Keratinocyte (primary cell): Measurements from ENCODE around the gene RAB29. TPM values are rescaled to one million over a fixed set of nuclear protein-coding genes. Genes with fewer than 3 reads are reported as not detected.
A peak's percentile ranks its signal among the peaks of the same experiment; 100 is the strongest.

Source experiments
- DNase-seq: peaks from one replicate; pipeline ENCODE4 v3.0.0-alpha.2; 2011; ENCODE audit warnings: low read depth, missing footprints, low spot score
- FAIRE-seq: peaks from 2 replicates; lab custom pipeline; 2011; peaks lifted over from hg19 to GRCh38; lab: Jason Lieb, UNC
- H2AFZ ChIP-seq: 2 replicates; pipeline ENCODE4 v1.6.0; 2012; ENCODE audit warnings: low read length, control low read depth, inconsistent platforms; ENCODE audit not compliant: control insufficient read depth
- H3K27ac ChIP-seq: 2 replicates; pipeline ENCODE4 v1.5.1; 2011; ENCODE audit warnings: low read length; ENCODE audit not compliant: control insufficient read depth, insufficient read depth
- H3K27me3 ChIP-seq: 3 replicates; pipeline ENCODE4 v1.6.0; 2011; ENCODE audit warnings: low read length; ENCODE audit not compliant: control insufficient read depth, insufficient read depth; ENCODE audit errors: extremely low read depth
- H3K36me3 ChIP-seq, 2 experiments: 2 replicates in 1 of 2; 3 replicates in 1 of 2; pipeline ENCODE4 v1.5.1; 2011; ENCODE audit warnings: low read length in 2 of 2, mild to moderate bottlenecking in 1 of 2; ENCODE audit not compliant: control insufficient read depth in 2 of 2, insufficient read depth in 2 of 2; ENCODE audit errors: extremely low read depth in 1 of 2
- H3K4me1 ChIP-seq: 3 replicates; pipeline ENCODE4 v1.5.1; 2011; ENCODE audit warnings: low read length; ENCODE audit not compliant: control insufficient read depth, insufficient read depth; ENCODE audit errors: extremely low read depth
- H3K4me2 ChIP-seq: 3 replicates; pipeline ENCODE4 v1.6.0; 2011; ENCODE audit warnings: low read depth, low read length; ENCODE audit not compliant: control insufficient read depth, insufficient read depth; ENCODE audit errors: extremely low read depth
- H3K4me3 ChIP-seq, 3 experiments: fragments of 200-600 bp in 1 of 3; sonication (generic) in 1 of 3; 2 replicates in 2 of 3; 3 replicates in 1 of 3; pipeline ENCODE4 v1.5.1; 2011 to 2016; ENCODE audit warnings: low read length in 3 of 3, mild to moderate bottlenecking in 3 of 3, control low read depth in 2 of 3, inconsistent platforms in 1 of 3, low read depth in 1 of 3, mixed read lengths in 1 of 3, mixed run types in 1 of 3, moderate library complexity in 1 of 3; ENCODE audit not compliant: control insufficient read depth in 2 of 3, insufficient read depth in 2 of 3; ENCODE audit errors: extremely low read depth in 1 of 3
- H3K79me2 ChIP-seq: 2 replicates; pipeline ENCODE4 v1.6.0; 2012; ENCODE audit warnings: low read length; ENCODE audit not compliant: control insufficient read depth, insufficient read depth
- H3K9ac ChIP-seq: 3 replicates; pipeline ENCODE4 v1.6.0; 2011; ENCODE audit warnings: low read length; ENCODE audit not compliant: control insufficient read depth, insufficient read depth; ENCODE audit errors: extremely low read depth
- H3K9me1 ChIP-seq: 3 replicates; pipeline ENCODE4 v1.6.0; 2011; ENCODE audit warnings: low read length; ENCODE audit not compliant: control insufficient read depth, insufficient read depth; ENCODE audit errors: extremely low read depth
- H3K9me3 ChIP-seq: 2 replicates; pipeline ENCODE4 v1.5.1; 2012; ENCODE audit warnings: low read depth, low read length; ENCODE audit not compliant: control insufficient read depth
- H4K20me1 ChIP-seq: 3 replicates; pipeline ENCODE4 v1.6.0; 2011; ENCODE audit warnings: low read length; ENCODE audit not compliant: control insufficient read depth, insufficient read depth; ENCODE audit errors: extremely low read depth
- EZH2 ChIP-seq: IDR thresholded peaks from one replicate; pipeline ENCODE4 v1.6.1; 2012; ENCODE audit warnings: inconsistent platforms, mild to moderate bottlenecking, low read length, moderate library complexity
- dilution Hi-C: fragments of 300-500 bp; cut with MboI; formaldehyde crosslinking; loops from one replicate; pipeline ENCODE4 v1.7.0; 2020; ENCODE audit warnings: low sequenced_read_pairs; ENCODE audit not compliant: extremely low pct_ligation_motif_present
- polyA plus RNA-seq, 5 experiments: library from polyadenylated mRNA; depleted of rRNA in 3 of 5; stranded (reverse) in 3 of 5; stranded (forward) in 1 of 5; unstranded in 1 of 5; fragments of >200 nt; gene quantifications; 1 replicate in 1 of 5; 2 replicates in 3 of 5; 3 replicates in 1 of 5; pipeline versions ENCODE4 v1.2.1 to v1.2.3, GENCODE V29; 2011 to 2012; ENCODE audit warnings: missing spikeins in 2 of 5, low read depth in 1 of 5, low replicate concordance in 1 of 5
- TF ChIP-seq, protein P1 (sequence below), 3 experiments: IDR thresholded peaks in 1 of 3; conservative IDR thresholded peaks in 1 of 3; optimal IDR thresholded peaks in 1 of 3; 2 replicates in 2 of 3; 3 replicates in 1 of 3; pipeline versions ENCODE3 to v1.5.1; 2011; ENCODE audit warnings: low read length in 3 of 3, mild to moderate bottlenecking in 3 of 3, moderate library complexity in 2 of 3, control low read depth in 1 of 3, inconsistent platforms in 1 of 3; ENCODE audit not compliant: insufficient read depth in 2 of 3; ENCODE audit errors: extremely low read depth in 1 of 3

Gene RAB29
- polyA plus RNA-seq, 1 donor (not counting 4 experiments of a cell fraction or from before 2014, with no cell fraction given), result 26.7 TPM

DNA sequence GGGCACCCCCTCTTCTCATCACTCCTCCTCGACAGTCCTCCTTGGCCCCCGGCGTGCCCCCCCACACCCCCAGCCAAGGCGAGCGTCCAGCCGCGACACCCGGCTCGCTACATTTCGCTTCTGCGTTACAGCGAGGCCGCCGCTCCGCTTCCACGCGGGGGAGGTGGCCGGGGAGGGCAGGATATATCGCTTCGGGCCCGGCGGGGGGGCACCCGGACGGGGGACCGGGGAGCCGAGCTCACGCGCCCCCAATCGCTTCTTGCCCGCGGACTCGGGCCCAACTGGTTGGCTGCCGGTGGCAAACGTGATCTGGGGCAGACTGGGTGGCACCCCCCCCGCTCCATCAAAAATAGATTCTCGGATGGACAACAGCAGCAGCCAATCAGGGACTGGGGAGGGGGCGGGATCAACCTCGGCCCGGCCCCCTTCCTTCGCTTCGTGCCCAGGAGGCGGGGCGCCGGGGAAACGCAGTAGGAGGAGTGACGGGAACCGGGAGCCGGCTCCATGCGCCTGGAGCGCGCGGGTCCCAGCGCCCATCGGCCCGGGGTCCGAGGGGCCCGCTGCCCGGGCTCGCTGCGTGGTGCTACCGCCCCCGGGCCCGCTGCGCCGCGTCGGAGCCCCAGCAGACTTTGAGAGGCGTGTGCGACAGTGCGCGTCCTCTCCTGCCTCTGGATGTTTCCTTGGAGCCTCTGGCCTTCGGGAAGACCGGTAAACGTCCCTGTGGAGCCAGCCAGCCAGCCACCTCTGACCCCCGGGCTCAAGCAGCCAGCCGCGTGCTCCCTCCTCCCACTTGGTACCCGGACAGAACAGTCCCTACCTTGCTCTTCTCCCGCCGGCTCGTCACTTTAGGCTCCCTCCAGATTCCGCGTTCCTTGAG, 37.8 kb upstream of the RAB29 start, which contains the start of gene SLC41A1:
Gene SLC41A1 (minus strand): TSS at position 321 of the 877 bp plus-strand sequence. CDS start 2,757 bp downstream, outside the sequence.
- DNase-seq (peak; percentile 52), FAIRE-seq (no peak)
- Histone ChIP-seq H3K27me3 (no peaks in the 10 kb centered on the region), H3K36me3 (peaks cover 8 to 13% of the 10 kb centered on the region in 2 experiments), H3K9ac (peak within 1 kb of the TSS; percentile 83), H3K79me2 (peaks cover 8% of the 10 kb centered on the region), H3K4me3 (peak within 1 kb of the TSS; percentile 78 to 89 (median 82)), H3K9me1 (peaks cover 2% of the 10 kb centered on the region), H3K9me3 (no peaks in the 10 kb centered on the region), H3K4me1 (peaks cover 19% of the 10 kb centered on the region), H3K4me2 (peak within 1 kb of the TSS; percentile 99), H3K27ac (peak within 1 kb of the TSS; percentile 80), H4K20me1 (no peaks in the 10 kb centered on the region), H2AFZ (peak within 1 kb of the TSS; percentile 94)
- TF ChIP-seq, protein P1, sequence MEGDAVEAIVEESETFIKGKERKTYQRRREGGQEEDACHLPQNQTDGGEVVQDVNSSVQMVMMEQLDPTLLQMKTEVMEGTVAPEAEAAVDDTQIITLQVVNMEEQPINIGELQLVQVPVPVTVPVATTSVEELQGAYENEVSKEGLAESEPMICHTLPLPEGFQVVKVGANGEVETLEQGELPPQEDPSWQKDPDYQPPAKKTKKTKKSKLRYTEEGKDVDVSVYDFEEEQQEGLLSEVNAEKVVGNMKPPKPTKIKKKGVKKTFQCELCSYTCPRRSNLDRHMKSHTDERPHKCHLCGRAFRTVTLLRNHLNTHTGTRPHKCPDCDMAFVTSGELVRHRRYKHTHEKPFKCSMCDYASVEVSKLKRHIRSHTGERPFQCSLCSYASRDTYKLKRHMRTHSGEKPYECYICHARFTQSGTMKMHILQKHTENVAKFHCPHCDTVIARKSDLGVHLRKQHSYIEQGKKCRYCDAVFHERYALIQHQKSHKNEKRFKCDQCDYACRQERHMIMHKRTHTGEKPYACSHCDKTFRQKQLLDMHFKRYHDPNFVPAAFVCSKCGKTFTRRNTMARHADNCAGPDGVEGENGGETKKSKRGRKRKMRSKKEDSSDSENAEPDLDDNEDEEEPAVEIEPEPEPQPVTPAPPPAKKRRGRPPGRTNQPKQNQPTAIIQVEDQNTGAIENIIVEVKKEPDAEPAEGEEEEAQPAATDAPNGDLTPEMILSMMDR (optimal IDR thresholded peaks at IDR 0.05 in 1 of 3, IDR thresholded peaks at IDR 0.05 in 1 of 3, conservative IDR thresholded peaks at IDR 0.05 in 1 of 3; ENCODE audit: extremely low read depth in 1 of 3, insufficient read depth in 2 of 3, low read length in 3 of 3), result no peak
- no peak for TF ChIP-seq EZH2
- dilution Hi-C loops, result no loop called here

GRCh38 chr1:205812271-205812877, 37.1 kb upstream of the RAB29 start:
- dilution Hi-C loops, result no loop called here
- peaks cover 8% of the 10 kb centered on the region for H3K79me2 ChIP-seq
- H4K20me1 ChIP-seq, result no peaks in the 10 kb centered on the region
- H3K4me3 ChIP-seq, result peak overlapping the region; percentile 78 to 89 (median 82)
- peak overlapping the region; percentile 80 for H3K27ac ChIP-seq
- H3K9me1 ChIP-seq, result no peaks in the 10 kb centered on the region
- no peak for DNase-seq
- FAIRE-seq, result no peak
- TF ChIP-seq EZH2, result no peak
- TF ChIP-seq, protein P1 (optimal IDR thresholded peaks at IDR 0.05 in 1 of 3, IDR thresholded peaks at IDR 0.05 in 1 of 3, conservative IDR thresholded peaks at IDR 0.05 in 1 of 3; ENCODE audit: extremely low read depth in 1 of 3, insufficient read depth in 2 of 3, low read length in 3 of 3), result no peak
- H3K9me3 ChIP-seq, result no peaks in the 10 kb centered on the region
- no peaks in the 10 kb centered on the region for H3K27me3 ChIP-seq
- peaks cover 19% of the 10 kb centered on the region for H3K4me1 ChIP-seq
- peak overlapping the region; percentile 43 for H3K9ac ChIP-seq
- H3K36me3 ChIP-seq, result peaks cover 8 to 13% of the 10 kb centered on the region in 2 experiments
- peak overlapping the region; percentile 99 for H3K4me2 ChIP-seq
- H2AFZ ChIP-seq, result no peak overlapping the region
